LNCAP (cell line): ENCODE data around the gene ST6GALNAC3.

ENCODE experiments used
- CTCF ChIP-seq: fragments of 450-650 bp; IDR thresholded peaks from 2 replicates; pipeline ENCODE4 v1.5.1; 2017; ENCODE audit warnings: mild to moderate bottlenecking

The ST6GALNAC3 gene

GRCh38 chr1:76110666-76111065, 36.1 kb downstream of the ST6GALNAC3 start:
- no peak for TF ChIP-seq CTCF

GRCh38 chr1:76113446-76113845, 38.9 kb downstream of the ST6GALNAC3 start:
- no peak for TF ChIP-seq CTCF

GRCh38 chr1:76115171-76115570, 40.6 kb downstream of the ST6GALNAC3 start:
- no peak for TF ChIP-seq CTCF

- TF ChIP-seq CTCF = no peak
These were observed 47.3 kb downstream of the ST6GALNAC3 start for GRCh38 chr1:76121850-76122249.

GRCh38 chr1:76122271-76122670, 47.7 kb downstream of the ST6GALNAC3 start:
- TF ChIP-seq CTCF = no peak

GRCh38 chr1:76124196-76124595, 49.6 kb downstream of the ST6GALNAC3 start:
- TF ChIP-seq CTCF = no peak

GRCh38 chr1:76125473-76126219, 51.1 kb downstream of the ST6GALNAC3 start:
- TF ChIP-seq CTCF = no peak

GRCh38 chr1:76128096-76128495, 53.5 kb downstream of the ST6GALNAC3 start:
- TF ChIP-seq CTCF = no peak
